Fibroblast of peridontal ligament (primary cell): ENCODE measurements around the gene ZMYND11.
"Not testable (repeated sequence)": the region's sequence is repeated elsewhere in the genome, so short reads cannot be mapped to it uniquely, and the experiment has no call there.

Source experiments
- DNase-seq: peaks from one replicate; pipeline ENCODE4 v3.0.0-alpha.2; 2010; ENCODE audit errors: extremely low read depth

ZMYND11 gene

DNA sequence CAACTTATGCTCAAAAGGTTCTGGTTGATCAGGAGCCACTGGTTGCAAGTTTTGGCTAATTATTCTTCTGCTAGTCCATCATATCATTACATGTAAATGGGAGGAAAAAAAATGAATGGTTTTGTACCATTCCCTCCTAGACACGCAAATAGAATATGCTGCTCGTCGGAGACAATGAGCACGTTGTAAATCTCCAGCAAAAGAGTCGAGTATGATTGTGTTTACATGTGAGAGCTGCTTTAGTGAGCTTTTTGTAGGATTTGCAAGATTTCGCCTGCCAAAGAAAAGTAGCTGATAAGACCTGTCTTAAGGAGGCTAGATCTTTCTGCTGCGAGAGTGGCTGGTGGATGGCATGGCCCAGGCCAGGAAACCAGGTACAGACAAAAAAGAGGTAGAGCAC is 109.0 kb downstream of the ZMYND11 start:
- DNase-seq = no peak

DNA sequence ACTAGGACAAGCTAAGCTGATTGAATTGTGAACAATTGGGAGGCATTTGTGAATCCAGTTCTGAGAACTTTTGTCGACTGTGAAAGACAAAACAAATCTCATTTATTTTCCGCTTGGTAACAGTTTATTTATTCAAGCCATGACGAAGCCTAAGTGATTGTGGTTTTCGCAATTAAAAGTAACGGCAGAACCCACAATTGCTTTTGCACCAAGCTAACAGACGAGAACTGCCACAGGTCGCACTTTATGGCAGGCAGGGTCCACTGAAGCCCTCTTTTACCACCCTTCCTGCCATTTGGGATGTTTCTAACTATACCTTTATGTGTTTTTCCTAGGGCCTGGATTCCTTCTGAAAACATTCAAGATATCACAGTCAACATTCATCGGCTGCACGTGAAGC is 111.2 kb downstream of the ZMYND11 start:
- DNase-seq = no peak

DNA sequence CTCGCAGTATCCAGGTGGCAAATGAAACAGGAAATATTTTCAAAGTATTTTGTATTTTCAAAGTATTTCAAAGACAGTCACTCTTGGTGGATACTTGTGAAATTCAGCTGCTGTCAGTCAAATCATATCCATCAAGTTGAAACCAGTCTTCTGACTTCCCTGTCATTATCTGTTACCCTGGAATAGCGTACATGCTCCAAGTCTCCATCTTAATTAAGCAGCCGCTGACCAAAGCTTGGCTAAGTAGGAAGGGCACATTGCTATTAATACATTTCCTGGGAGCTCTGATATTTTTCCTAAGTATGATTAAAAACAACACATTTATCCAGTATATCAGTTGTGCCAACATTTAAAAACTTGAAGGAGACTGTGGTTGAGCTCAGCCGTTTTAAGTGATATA is 112.2 kb downstream of the ZMYND11 start:
- DNase-seq = no peak

DNA sequence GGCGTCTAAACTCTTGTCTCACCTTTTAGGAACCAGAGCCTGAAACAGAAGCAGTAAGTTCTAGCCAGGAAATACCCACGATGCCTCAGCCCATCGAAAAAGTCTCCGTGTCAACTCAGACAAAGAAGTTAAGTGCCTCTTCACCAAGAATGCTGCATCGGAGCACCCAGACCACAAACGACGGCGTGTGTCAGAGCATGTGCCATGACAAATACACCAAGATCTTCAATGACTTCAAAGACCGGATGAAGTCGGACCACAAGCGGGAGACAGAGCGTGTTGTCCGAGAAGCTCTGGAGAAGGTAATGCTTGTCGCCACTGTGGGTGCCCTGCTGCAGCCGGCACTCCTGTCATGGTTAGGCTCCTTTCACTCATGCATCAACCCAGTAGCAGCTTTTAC is 113.1 kb downstream of the ZMYND11 start:
- DNase-seq = no peak

DNA sequence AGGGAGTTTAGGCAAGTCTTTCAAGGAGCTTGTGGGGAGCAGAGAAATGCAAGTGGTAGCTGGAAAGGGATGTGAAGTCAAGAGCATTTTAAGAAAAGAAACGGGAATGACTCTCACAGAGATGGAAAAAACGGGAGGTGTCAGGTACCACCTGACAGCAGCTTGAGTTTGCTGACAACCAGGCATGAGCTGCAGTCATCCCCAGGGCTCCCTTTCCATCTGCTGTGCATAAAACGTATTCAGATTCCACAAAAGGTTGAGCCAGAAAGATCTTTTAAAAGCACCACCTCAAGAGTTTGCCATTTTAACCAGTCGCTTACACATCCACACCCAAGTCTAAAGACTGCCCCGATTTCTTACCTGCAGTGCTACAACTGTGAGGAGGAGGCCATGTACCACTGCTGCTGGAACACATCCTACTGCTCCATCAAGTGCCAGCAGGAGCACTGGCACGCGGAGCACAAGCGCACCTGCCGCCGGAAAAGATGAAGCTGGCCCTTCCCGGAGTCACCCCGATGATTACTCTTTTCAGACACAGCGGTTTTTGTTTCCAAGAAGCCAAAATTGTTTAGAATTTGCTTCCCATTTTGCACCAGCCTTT is 116.8 kb downstream of the ZMYND11 start:
- DNase-seq = no peak

DNA sequence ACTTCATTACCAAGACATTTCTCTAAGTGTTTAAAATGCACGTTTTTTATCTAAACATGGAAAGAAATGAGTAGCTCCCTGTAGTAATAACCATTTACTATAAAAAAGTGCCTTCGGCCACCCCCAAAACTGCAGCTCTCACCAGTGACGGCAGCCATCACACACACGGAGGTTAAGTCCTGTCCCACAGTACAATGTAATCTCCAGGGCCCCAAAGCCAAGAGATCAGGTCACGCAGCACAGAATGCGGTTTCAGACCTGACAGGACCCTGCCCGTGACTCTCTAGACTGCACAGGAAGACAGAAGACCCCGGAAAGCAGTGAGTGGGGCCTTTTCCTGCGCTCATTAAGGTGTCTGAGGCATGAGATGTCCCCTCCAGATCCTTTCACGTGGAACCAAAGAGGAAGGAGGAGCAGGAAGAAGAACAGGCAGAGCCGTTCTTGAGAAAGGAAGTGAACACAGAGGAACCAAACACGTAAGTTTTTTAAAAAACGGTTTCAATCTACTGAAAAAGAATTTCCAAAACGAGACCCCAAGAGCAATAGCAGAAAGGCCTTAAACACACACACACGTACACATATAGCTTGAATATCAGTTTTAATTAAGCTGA is 125.7 kb downstream of the ZMYND11 start:
- no peak for DNase-seq

DNA sequence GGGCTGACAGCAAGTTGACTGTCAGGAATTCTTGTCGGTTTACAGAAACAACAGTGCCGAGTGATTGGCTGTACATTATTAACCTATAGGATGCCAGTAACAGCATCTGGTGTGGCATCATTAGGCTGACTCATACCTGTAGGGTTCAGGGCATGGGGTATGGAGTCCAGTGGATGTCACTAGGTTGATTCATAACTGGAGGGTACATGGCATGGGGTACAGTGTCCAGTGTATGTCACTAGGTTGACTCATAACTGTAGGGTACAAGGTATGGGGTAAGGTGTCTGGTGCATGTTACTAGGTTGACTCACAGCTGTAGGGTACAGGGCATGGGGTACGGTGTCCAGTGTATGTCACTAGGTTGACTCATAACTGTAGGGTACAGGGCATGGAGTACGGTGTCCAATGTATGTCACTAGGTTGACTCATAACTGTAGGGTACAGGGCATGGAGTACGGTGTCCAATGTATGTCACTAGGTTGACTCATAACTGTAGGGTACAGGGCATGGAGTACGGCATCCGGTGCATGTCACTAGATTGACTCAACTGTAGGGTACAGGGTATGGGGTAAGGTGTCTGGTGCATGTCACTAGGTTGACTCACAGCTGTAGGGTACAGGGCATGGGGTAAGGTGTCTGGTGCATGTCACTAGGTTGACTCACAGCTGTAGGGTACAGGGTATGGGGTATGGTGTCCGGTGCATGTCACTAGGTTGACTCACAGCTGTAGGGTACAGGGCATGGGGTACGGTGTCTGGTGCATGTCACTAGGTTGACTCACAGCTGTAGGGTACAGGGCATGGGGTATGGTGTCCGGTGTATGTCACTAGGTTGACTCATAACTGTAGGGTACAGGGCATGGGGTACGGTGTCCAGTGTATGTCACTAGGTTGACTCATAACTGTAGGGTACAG is 129.2 kb downstream of the ZMYND11 start:
- not testable (repeated sequence) for DNase-seq

DNA sequence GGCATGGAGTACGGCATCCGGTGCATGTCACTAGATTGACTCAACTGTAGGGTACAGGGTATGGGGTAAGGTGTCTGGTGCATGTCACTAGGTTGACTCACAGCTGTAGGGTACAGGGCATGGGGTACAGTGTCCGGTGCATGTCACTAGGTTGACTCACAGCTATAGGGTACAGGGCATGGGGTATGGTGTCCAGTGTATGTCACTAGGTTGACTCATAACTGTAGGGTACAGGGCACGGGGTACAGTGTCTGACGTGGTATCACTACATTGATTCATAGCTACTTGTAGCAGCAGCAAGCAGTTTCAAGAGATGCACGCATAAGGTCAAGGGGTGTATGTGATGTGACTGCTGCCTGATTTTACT is 129.8 kb downstream of the ZMYND11 start:
- not testable (repeated sequence) for DNase-seq

DNA sequence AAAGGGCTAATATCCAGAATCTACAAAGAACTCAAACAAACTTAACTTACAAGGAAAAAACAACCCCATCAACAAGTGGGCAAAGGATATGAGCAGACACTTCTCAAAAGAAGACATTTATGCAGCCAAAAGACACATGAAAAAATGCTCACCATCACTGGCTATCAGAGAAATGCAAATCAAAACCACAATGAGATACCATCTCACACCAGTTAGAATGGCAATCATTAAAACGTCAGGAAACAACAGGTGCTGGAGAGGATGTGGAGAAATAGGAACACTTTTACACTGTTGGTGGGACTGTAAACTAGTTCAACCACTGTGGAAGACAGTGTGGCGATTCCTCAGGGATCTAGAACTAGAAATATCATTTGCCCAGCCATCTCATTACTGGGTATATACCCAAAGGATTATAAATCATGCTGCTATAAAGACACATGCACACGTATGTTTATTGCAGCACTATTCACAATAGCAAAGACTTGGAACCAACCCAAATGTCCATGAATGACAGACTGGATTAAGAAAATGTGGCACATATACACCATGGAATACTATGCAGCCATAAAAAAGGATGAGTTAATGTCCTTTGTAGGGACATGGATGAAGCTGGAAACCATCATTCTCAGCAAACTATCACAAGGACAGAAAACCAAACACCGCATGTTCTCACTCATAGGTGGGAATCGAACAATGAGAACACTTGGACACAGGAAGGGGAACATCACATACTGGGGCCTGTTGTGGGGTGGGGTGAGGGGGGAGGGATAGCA is 130.7 kb downstream of the ZMYND11 start:
- not testable (repeated sequence) for DNase-seq

DNA sequence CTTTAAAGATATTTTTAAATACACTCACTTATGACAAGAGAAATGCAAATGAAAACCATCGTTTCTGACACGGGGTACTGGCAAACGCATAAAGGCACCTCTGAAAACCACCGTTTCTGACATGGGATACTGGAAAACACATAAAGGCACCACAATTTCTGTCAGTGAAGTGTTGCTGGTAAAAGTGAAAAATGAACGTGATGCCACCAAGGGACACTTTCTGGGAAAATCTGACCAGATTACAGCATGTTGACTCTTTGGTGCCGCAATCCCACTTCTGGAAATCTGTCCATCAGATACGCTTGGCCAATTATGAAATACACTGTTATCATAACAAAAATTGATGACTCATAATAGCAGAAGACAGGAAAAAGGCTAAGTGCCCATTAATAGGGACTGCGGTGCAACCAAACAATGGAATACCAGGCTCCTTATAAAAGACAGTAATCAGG is 131.7 kb downstream of the ZMYND11 start:
- DNase-seq = peak; percentile 16

DNA sequence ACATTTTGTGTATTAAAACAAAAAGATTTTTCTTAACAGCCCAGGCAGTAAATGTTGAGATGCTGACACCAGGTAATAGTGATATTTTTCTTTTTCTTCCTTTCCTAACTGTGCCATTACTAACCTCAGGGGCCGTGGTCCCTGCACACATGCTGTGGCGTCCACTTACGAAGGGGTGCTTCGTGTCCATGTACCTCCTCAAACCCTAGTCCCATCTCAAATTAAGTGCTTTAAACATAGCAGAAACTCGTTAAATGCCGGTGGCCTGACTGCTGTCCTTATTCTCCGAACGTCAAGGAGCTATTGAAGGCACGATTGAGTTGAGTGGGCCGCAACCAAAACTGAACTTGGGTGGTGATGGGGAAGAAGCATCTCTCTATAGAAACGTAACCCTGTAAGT is 132.4 kb downstream of the ZMYND11 start:
- no peak for DNase-seq

DNA sequence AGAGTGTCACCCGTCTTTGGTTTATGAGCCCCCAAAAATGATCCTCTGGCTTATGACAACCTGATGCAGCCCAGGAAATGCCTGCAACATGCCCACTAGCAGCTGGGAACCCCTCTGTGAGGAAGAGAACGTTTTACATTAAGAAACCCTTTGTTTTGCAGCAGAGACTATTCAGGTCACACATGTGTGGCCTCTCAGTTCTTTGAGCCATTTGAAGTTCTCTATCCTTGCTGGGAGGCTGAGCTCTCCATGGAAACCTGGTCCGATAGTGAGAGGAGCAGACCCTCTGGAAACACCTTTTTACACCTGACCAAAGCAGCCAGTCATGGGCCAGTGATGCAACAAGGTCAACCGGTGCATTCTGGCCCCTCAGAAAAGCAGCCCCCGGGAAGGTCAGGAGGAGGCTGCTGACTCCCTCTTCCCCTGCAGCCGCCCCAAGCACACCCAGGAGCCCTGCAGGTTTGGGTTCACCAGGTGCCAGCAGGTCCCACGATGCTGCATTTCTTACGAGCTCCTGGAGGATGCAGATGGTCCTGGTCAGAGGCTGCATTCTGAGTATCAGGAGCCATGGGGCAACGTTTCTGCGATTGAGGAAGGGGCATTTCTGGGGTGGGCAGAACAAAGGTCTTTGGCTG is 134.3 kb downstream of the ZMYND11 start:
- DNase-seq = no peak

DNA sequence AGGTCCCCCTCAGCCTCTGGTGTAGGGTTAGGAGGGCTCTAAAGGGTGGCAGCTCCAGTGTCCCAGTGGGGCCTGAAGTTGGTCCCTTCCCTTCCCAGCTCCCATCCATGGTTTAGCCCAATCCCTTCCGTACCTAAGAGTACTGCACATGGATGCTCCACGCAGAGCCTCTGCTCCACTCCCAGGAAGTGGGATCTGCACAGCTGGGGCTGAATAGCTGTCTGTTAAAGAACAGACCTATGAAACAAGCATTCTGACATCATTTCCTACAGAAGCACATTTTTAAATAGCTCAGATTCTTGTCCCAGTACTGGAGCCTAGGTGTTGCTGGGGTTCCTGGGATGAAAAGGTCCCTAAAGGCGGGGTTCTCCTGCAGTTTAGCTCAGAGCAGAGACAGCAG is 135.9 kb downstream of the ZMYND11 start:
- no peak for DNase-seq

DNA sequence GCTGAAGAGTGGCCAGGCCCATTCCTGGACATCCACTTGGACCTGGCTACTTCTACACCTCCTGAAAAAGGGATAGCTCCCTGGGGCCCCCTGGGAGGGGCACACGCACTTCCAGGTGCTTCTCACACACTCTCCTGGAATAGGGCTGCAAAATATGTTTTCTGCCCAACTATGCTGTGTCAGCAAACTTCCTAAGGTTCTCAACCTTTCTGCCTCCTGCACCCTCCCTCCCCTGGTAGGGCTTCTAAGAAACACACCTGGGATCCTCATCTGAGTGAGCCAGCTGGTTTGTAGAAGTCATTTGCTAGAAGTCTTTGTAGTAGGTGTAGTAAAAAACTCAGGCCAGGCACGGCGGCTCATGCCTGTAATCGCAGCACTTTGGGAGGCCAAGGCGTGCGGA is 136.5 kb downstream of the ZMYND11 start:
- DNase-seq = no peak

DNA sequence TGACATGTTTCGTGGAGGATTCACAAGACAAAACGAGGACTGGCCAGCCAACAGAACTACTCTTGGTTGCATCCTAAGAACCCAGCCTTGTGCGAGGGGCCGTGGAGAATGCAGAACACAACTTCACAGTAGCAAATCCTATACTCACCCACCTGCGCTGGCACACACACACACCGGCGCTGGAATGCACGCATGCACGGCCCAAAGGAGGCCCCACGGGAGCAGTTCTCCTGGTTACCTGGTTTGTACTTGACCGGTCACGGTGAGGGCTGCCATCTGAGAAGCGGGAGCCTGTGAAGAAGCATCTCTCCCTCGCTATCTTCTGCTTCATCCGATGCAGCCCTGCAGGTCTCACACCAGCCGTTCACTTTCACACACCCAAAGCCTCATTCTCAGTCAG is 137.8 kb downstream of the ZMYND11 start:
- no peak for DNase-seq

DNA sequence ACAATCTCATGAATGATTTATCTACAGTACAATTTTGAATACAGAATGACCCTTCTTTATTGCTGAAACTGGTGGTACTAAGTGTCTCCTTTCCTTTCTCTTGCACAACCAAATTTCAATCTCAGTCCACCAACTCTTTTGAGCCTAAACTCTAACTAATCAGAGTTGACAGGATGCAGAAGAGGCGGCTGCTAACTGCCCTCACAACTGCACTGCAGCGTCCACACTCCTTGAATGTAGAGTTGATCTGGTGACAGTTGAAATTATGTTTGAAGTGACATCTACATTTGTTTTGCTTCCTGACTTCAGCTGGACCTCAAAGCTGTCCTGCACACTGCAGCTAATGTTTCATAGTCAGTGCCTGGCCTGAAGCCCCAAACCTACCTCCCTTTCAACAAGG is 139.6 kb downstream of the ZMYND11 start:
- no peak for DNase-seq

DNA sequence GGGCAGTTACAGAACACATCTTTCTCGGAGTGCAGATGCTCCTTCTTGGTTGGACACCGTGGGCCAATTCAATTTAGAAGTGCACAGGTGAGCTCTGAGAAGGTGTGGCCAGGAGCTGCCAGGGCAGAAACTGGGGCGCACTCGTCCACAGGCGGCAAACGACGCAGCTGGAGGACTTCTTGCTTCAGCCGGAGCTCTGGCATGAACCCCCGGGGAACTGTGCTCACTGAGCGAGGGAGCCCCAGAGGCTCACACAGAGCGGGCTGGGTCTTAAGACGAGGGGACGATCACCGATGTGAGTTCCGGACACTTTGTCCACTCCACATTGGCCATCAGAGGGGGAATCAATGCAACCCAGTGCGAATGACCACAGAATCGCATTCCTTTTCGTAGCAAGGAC is 140.4 kb downstream of the ZMYND11 start:
- no peak for DNase-seq

DNA sequence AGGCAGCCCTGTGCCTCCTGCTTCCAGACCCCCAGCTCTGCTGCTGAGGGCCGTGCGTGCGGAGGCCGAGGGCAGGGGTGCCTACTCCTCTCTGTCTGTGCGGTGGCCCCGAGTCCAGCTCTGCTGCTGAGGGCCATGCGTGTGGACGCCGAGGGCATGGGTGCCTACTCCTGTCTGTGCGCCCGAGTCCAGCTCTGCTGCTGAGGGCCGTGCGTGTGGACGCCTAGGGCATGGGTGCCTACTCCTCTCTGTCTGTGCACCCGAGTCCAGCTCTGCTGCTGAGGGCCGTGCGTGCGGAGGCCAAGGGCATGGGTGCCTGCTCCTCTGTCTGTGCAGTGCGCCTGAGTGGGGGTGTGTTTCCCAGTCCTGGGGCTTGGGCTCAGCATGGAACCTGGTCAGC is 142.7 kb downstream of the ZMYND11 start:
- no peak for DNase-seq

DNA sequence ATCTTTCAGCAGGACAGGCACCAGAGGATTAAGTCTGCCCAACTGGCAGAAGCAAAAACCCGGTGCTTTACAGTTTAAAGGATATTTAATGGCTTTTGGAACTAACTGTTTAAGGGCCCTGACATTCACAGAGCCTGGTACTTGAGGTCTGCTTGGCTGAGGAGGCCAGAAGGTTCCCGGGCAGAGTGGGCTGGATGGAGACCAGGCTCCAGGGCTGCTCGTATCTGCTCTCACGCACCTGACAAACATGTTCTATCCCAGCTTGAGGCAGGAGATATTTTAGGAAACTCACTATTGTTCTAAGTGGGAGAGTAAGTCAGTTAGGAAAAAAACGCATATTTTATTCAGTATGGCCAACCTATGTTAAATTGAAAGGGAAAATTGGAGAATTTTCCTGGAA is 143.5 kb downstream of the ZMYND11 start:
- no peak for DNase-seq

DNA sequence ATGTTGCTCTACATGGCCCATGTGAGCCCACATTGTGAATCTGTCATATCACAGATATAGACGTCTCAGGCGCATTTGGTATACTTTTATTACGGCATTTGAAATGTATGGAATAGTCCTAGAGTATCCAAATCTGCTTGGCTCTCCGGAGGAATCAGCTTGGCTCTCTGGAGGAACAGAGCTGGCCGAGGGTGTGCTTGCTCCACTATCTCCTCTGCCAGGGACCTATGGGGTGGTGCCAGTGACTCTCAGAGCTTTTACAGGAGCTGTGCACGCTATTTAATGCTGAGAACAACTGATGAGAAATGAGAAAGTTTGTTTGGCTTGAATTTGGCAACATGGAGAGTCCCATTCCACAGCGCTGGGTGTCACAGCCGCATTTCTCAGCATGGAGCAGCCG is 144.0 kb downstream of the ZMYND11 start:
- no peak for DNase-seq

DNA sequence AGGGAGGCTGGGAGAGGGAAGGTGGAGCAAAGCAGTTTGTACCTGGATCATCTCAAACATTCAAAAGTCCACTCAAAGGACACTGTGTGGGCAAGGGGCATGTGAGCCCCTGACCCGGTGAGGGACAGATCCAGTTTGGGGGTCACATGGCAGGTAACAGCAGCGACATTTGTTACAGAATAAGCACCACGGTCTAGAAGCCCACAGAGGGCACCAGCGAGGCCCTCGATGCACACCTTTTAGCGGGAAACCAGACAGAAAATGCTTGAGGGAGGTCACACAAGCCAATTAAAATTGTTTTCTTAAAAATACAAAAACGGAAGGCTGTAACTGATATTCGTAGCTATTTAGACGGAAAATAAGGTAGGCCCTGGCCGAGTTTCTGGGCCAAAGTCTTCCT is 144.4 kb downstream of the ZMYND11 start:
- DNase-seq = no peak
